BLaER1 (cell line): ENCODE data around the gene KCNAB1.
"Not testable (repeated sequence)": the region's sequence is repeated elsewhere in the genome, so short reads cannot be mapped to it uniquely, and the experiment has no call there.

Experiments
- H3K27ac ChIP-seq: shearing (Covaris generic); formaldehyde crosslinking; 2 replicates; pipeline ENCODE4 v1.8.1; 2022
- H3K27me3 ChIP-seq: shearing (Covaris generic); formaldehyde crosslinking; 2 replicates; pipeline ENCODE4 v1.8.1; 2022
- H3K36me3 ChIP-seq: shearing (Covaris generic); formaldehyde crosslinking; 2 replicates; pipeline ENCODE4 v1.8.1; 2022
- H3K4me1 ChIP-seq: shearing (Covaris generic); formaldehyde crosslinking; 2 replicates; pipeline ENCODE4 v1.8.1; 2022
- H3K4me2 ChIP-seq: shearing (Covaris generic); formaldehyde crosslinking; 2 replicates; pipeline ENCODE4 v1.8.1; 2022
- H3K4me3 ChIP-seq: shearing (Covaris generic); formaldehyde crosslinking; 2 replicates; pipeline ENCODE4 v1.8.1; 2022
- H3K9ac ChIP-seq: shearing (Covaris generic); formaldehyde crosslinking; 2 replicates; pipeline ENCODE4 v1.8.1; 2022
- H3K9me3 ChIP-seq: shearing (Covaris generic); formaldehyde crosslinking; 2 replicates; pipeline ENCODE4 v1.8.1; 2022
- H4K20me1 ChIP-seq: shearing (Covaris generic); formaldehyde crosslinking; 2 replicates; pipeline ENCODE4 v1.8.1; 2022
- Cebpa-rat ChIP-seq: shearing (Covaris generic); IDR thresholded peaks from 2 replicates; pipeline ENCODE4 v1.8.1; 2022

KCNAB1 gene

DNA sequence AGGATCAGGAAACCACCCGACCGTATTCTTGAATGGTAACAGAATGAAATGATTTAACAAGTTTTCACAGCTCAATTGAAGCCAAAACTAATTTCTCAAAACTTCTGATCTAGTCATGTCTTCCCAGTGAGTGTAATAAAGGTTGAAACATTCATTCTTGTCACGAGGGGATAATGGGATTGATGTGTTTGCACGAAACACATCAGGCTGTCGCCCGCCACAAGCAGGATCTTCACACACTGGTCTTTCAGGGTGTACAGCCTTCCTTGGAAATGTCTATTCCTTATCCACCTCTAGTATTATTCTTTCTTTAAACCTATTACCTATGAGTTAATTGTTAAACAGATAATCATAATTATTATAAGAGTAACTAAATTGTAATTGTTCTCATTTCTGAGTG lies 94.3 kb downstream of the KCNAB1 start:
- no peaks in the 10 kb centered on the region for H3K9me3 ChIP-seq
- no peaks in the 10 kb centered on the region for H3K4me1 ChIP-seq
- H3K27ac ChIP-seq = no peak overlapping the region
- H3K9ac ChIP-seq = no peak overlapping the region
- no peak for TF ChIP-seq Cebpa-rat
- H4K20me1 ChIP-seq = no peaks in the 10 kb centered on the region
- H3K27me3 ChIP-seq = no peaks in the 10 kb centered on the region
- H3K4me2 ChIP-seq = no peak overlapping the region
- H3K36me3 ChIP-seq = no peaks in the 10 kb centered on the region
- H3K4me3 ChIP-seq = no peak overlapping the region

DNA sequence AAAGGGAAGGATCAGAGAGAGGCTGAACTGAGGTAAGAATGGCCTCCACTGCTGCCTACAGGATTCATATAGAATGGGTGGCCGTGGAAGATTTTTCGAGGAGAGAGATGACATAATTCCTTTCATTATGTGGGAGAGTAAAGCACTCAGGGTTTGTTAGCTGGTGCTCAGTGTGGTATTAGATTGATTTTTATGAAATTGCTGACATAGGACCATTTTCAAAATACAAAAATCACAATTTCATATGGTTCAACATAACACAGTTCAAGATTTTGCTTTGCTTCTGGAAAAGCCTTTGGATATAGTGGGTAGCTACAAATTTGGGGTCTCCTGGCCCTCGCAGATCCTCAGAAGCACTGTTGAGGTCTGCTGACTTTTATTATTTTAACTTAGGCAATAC lies 95.4 kb downstream of the KCNAB1 start:
- no peak overlapping the region for H3K4me3 ChIP-seq
- H3K4me2 ChIP-seq = no peak overlapping the region

DNA sequence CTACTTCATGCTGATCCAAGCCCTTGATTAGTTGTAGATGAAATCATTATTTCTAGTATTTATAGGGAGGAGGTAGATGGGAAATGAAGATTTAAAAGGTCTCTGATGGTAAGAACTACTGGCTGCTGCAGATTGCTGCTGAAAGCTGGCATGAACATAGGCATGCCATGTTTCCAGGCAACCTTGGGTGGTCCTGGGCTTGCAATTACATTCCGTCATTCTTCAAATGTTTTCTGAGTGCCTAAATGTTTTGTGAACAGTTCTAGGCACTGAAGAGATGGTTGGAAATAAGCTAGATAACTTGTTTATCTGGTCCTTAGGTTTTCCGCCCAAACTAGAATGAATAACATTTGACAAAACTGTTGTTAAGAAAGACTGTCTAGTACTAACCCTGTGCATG lies 95.8 kb downstream of the KCNAB1 start:
- no peak for TF ChIP-seq Cebpa-rat
- Histone ChIP-seq H3K27ac (no peak overlapping the region), H3K9ac (no peak overlapping the region)

More for the DNA sequence above, 95.4 kb downstream of the KCNAB1 start:
- Histone ChIP-seq H3K4me1 (no peaks in the 10 kb centered on the region), H3K9ac (no peak overlapping the region), H3K9me3 (no peaks in the 10 kb centered on the region), H3K36me3 (no peaks in the 10 kb centered on the region), H3K27ac (no peak overlapping the region), H4K20me1 (no peaks in the 10 kb centered on the region), H3K27me3 (no peaks in the 10 kb centered on the region)
- TF ChIP-seq Cebpa-rat = no peak

GRCh38 chr3:156216852-156217251 lies 96.5 kb downstream of the KCNAB1 start:
- Histone ChIP-seq H3K36me3 (no peaks in the 10 kb centered on the region), H3K9me3 (no peaks in the 10 kb centered on the region), H3K27ac (no peak overlapping the region), H3K4me2 (no peak overlapping the region), H3K4me3 (no peak overlapping the region), H3K9ac (no peak overlapping the region), H3K27me3 (no peaks in the 10 kb centered on the region), H3K4me1 (no peaks in the 10 kb centered on the region), H4K20me1 (no peaks in the 10 kb centered on the region)
- TF ChIP-seq Cebpa-rat = no peak

More for the DNA sequence above, 95.8 kb downstream of the KCNAB1 start:
- no peak overlapping the region for H3K4me3 ChIP-seq
- H4K20me1 ChIP-seq = no peaks in the 10 kb centered on the region
- no peaks in the 10 kb centered on the region for H3K4me1 ChIP-seq
- no peaks in the 10 kb centered on the region for H3K27me3 ChIP-seq
- no peaks in the 10 kb centered on the region for H3K36me3 ChIP-seq
- H3K9me3 ChIP-seq = no peaks in the 10 kb centered on the region
- no peak overlapping the region for H3K4me2 ChIP-seq

DNA sequence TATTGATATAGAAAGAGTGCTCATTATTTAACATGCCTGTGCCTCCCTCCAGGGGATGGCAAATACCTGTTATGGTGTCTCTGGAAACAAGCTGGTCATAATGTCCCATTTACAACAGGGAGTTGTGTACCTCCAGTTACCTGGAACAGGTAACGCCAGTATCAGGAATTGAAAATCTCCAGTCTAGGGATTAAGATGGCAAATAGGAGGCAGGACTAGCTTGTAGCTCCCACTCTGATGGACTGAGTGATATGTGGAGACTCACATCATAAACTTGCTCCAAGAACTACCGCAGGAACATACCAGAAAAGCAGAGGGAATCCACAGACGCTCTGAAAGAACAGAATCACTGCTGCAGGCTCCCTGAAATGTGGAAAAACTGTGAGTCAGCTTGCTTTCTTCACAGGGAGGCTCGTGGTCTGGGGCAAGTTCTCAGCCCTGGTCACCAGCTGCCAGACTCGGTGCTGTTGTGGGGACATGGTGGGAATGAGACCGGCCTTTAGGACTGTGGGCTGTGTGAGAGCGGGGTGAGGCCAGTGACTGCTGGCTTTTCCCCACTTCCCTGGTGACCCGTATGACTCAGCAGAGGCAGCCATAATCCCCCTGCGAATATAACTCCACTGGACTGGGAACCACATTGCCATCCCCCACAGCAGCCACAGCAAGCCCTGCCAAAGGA lies 97.4 kb downstream of the KCNAB1 start:
- Histone ChIP-seq H3K36me3 (no peaks in the 10 kb centered on the region), H4K20me1 (no peaks in the 10 kb centered on the region), H3K27ac (no peak overlapping the region), H3K9me3 (no peaks in the 10 kb centered on the region), H3K27me3 (no peaks in the 10 kb centered on the region), H3K4me2 (no peak overlapping the region), H3K4me1 (no peaks in the 10 kb centered on the region), H3K4me3 (no peak overlapping the region), H3K9ac (no peak overlapping the region)
- TF ChIP-seq Cebpa-rat = no peak

- H3K4me3 ChIP-seq = no peak overlapping the region
- H4K20me1 ChIP-seq = no peaks in the 10 kb centered on the region
- no peaks in the 10 kb centered on the region for H3K36me3 ChIP-seq
- no peaks in the 10 kb centered on the region for H3K27me3 ChIP-seq
- no peak overlapping the region for H3K4me2 ChIP-seq
- no peaks in the 10 kb centered on the region for H3K9me3 ChIP-seq
- no peak for TF ChIP-seq Cebpa-rat
- H3K27ac ChIP-seq = no peak overlapping the region
- H3K9ac ChIP-seq = no peak overlapping the region
- no peaks in the 10 kb centered on the region for H3K4me1 ChIP-seq
Measured at GRCh38 chr3:156218353-156218744, 98.0 kb downstream of the KCNAB1 start.

- not testable (repeated sequence) for H3K9ac ChIP-seq, H3K36me3 ChIP-seq, H4K20me1 ChIP-seq, H3K4me2 ChIP-seq, H3K4me3 ChIP-seq, H3K27me3 ChIP-seq, H3K27ac ChIP-seq, H3K4me1 ChIP-seq, H3K9me3 ChIP-seq
Measured at GRCh38 chr3:156222381-156222780, 102.0 kb downstream of the KCNAB1 start.

- H3K4me2 ChIP-seq, H4K20me1 ChIP-seq, H3K4me3 ChIP-seq, H3K27ac ChIP-seq, H3K9ac ChIP-seq, H3K27me3 ChIP-seq, H3K36me3 ChIP-seq, H3K9me3 ChIP-seq, H3K4me1 ChIP-seq: not testable (repeated sequence)
Measured at GRCh38 chr3:156224046-156224445, 103.7 kb downstream of the KCNAB1 start.

DNA sequence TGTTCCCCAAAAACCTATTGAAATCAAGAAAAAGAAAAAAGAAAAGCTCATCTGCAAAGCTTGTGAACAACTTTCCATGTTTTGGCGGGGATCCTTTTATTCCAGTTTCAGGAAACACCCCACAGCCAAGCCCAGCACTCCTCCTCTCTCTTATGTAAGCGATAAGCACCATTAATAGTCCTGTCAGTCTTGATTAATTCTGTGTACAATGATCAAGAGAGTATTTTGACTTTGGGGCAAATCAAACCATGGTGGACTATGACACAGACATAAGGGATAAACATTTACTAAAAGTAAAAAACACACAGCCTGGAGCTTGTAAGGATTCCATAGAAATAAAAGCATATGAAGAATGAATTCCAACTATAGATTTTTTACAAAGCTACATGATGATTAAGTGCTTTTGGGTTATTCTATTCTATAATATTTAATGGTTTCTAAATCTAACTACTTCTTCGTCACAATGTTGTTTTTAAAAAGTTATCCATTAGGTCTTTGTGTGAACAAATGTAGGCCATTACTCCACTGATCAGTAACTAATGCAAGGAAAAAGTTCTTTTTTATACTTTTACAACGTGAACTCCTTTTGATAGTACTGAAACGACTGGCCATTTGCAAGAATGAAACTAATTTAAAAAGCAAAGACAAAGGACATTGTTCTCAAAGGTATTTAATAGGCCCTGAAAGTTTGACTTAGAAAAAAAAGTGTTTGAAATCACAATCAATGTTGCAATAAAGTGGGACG lies 106.5 kb downstream of the KCNAB1 start:
- no peak for TF ChIP-seq Cebpa-rat
- H4K20me1 ChIP-seq = no peaks in the 10 kb centered on the region
- H3K4me3 ChIP-seq = no peak overlapping the region
- no peaks in the 10 kb centered on the region for H3K4me1 ChIP-seq
- H3K36me3 ChIP-seq = no peaks in the 10 kb centered on the region
- H3K27me3 ChIP-seq = no peaks in the 10 kb centered on the region
- no peak overlapping the region for H3K27ac ChIP-seq
- no peak overlapping the region for H3K9ac ChIP-seq
- no peak overlapping the region for H3K4me2 ChIP-seq
- no peaks in the 10 kb centered on the region for H3K9me3 ChIP-seq

GRCh38 chr3:156227704-156228103 lies 107.3 kb downstream of the KCNAB1 start:
- Histone ChIP-seq H3K4me2 (no peak overlapping the region), H3K4me3 (no peak overlapping the region), H3K9ac (no peak overlapping the region), H4K20me1 (no peaks in the 10 kb centered on the region), H3K9me3 (no peaks in the 10 kb centered on the region), H3K27me3 (no peaks in the 10 kb centered on the region), H3K4me1 (no peaks in the 10 kb centered on the region), H3K36me3 (no peaks in the 10 kb centered on the region), H3K27ac (no peak overlapping the region)
- TF ChIP-seq Cebpa-rat = no peak
